GM21515 (cell line): Measurements from ENCODE around the gene NCKIPSD.

Experiments
- ATAC-seq: cut with Tn5 transposase; IDR thresholded peaks from one replicate; pipeline ENCODE4 v1.9.1; 2021; ENCODE audit not compliant: unreplicated experiment

The NCKIPSD gene

GRCh38 chr3:48651771-48652170, 33.9 kb downstream of the NCKIPSD start:
- no peak for ATAC-seq

- no peak for ATAC-seq
Observed at GRCh38 chr3:48650723-48651122, 35.0 kb downstream of the NCKIPSD start.

GRCh38 chr3:48648188-48648850, 37.4 kb downstream of the NCKIPSD start:
- ATAC-seq, result no peak

- ATAC-seq, result no peak
Observed at GRCh38 chr3:48647714-48648113, 38.0 kb downstream of the NCKIPSD start.

- no peak for ATAC-seq
Observed at GRCh38 chr3:48644898-48645760, 40.6 kb downstream of the NCKIPSD start.

- no peak for ATAC-seq
Observed at GRCh38 chr3:48642605-48643004, 43.1 kb downstream of the NCKIPSD start.

- no peak for ATAC-seq
Observed at GRCh38 chr3:48641396-48641795, 44.3 kb downstream of the NCKIPSD start.

GRCh38 chr3:48639944-48640606, 45.6 kb downstream of the NCKIPSD start:
- no peak for ATAC-seq

- no peak for ATAC-seq
Observed at GRCh38 chr3:48637305-48637704, 48.4 kb downstream of the NCKIPSD start.

- ATAC-seq, result no peak
Observed at GRCh38 chr3:48636149-48636655, 49.5 kb downstream of the NCKIPSD start.

GRCh38 chr3:48635222-48636021, 50.3 kb downstream of the NCKIPSD start, which contains the start of gene SLC26A6:
Gene SLC26A6 (minus strand): TSS chr3:48635461. CDS start chr3:48635393, 68 bp downstream.
- ATAC-seq, result peak; percentile 92

GRCh38 chr3:48634661-48635221, 51.0 kb downstream of the NCKIPSD start:
- peak; percentile 11 for ATAC-seq

GRCh38 chr3:48633743-48634142, 52.0 kb downstream of the NCKIPSD start:
- no peak for ATAC-seq

GRCh38 chr3:48633256-48633655, 52.5 kb downstream of the NCKIPSD start:
- no peak for ATAC-seq

GRCh38 chr3:48631516-48632448, 53.9 kb downstream of the NCKIPSD start:
- no peak for ATAC-seq

- no peak for ATAC-seq
Observed at GRCh38 chr3:48630833-48631232, 54.9 kb downstream of the NCKIPSD start.

- ATAC-seq, result no peak
Observed at GRCh38 chr3:48630407-48630806, 55.3 kb downstream of the NCKIPSD start.

GRCh38 chr3:48629894-48630293, 55.8 kb downstream of the NCKIPSD start:
- ATAC-seq, result no peak
